Islet of Langerhans (tissue), 1 donor: ENCODE measurements around the gene CALML6.

Source experiments
- FAIRE-seq: peaks from one replicate; lab custom pipeline; 2011; peaks lifted over from hg19 to GRCh38; lab: Jason Lieb, UNC

The CALML6 gene

DNA sequence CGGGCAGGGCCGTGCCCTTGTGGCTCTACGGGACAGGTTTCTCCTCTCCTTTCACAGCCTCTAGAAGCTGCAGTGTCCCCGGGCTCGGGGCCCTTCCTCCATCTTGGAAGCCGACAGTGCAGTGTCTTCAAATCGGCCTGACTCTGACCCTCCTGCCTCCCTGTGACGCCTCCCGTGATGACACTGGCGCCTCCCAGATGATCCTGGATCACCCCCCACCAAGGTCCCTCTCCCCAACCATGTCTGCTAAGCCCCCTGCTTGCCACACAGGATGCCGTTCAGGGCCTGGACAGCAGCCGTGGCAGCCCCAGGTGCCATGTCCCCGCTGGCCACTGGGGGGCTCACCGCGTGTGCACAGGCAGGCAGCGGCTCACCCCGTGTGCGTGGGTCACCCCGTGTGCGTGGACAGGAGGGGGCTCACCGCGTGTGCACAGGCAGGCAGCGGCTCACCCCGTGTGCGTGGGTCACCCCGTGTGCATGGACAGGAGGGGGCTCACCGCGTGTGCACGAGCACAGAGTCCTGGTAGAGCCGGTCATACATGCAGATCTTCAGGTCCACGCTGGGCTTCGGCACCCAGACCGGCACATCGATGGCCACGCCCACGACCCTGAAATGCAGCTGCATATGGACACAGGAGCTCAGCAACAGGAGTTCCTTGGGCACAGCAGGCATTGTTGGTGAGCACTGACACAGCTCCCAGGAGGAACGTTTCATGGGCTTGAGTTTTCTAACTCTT lies 28.9 kb downstream of the CALML6 start:
- no peak for FAIRE-seq

- no peak for FAIRE-seq
These were observed 30.8 kb downstream of the CALML6 start for GRCh38 chr1:1945782-1946393.

DNA sequence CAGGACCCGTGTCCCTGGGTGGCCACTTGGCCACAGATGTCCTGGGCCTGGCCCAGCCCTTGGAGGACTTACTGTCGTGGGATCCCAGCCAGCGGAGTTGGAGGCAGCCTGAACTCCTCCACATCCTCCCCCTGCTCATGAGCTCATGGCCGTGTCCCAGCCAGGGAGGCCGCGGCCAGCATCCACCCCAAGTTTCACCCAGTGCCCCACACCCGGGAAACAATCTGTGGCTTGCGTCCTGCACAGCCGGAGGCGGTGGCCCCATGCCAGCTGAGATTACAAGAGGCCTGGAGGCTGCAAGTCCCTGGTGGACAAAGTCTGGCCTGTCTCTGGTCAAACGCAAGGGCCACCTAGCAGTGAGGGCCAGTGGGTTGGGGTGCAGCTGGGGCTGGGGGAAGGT lies 31.5 kb downstream of the CALML6 start:
- no peak for FAIRE-seq

DNA sequence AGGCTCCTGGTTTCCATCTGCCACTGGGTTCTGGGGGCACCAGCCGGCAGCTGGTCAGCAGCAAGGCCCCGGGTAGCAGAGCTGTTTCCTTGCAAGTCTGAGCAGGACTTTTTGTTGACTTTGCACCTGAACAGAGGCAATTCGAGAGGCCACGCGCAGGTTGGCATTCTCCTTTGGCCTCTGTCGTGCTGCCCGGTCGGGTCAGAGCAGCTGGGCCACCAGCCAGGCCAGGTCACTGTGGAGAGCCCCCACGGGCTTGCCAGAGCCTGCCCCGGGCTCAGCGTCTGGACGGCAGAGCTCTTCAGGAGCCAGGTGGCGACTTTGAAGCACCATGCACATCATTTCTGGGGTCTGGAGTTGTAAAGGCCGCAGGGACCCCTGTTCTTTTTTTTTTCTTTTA lies 32.4 kb downstream of the CALML6 start:
- no peak for FAIRE-seq

- no peak for FAIRE-seq
These were observed 33.7 kb downstream of the CALML6 start for GRCh38 chr1:1948783-1949182.

- no peak for FAIRE-seq
These were observed 35.9 kb downstream of the CALML6 start for GRCh38 chr1:1950940-1951339.

DNA sequence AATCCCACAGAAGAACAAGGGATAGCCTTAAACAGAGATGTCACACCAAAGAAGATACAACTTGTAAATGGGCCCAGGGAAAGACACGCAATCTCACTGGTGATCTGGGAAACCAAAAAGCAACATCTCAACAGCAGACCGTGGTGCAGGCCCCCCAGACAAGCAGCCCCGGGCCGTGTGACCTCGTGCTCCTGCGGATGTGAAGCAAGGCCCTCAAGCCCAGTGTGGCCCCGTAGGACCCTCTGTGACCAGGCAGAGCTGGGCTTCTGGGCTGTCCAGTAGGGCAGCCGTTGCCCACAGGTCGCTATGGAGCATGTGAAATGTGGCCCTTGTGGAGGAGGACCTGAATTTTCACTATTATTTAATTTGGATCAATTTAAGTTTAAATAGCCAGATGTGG lies 39.0 kb downstream of the CALML6 start:
- no peak for FAIRE-seq

DNA sequence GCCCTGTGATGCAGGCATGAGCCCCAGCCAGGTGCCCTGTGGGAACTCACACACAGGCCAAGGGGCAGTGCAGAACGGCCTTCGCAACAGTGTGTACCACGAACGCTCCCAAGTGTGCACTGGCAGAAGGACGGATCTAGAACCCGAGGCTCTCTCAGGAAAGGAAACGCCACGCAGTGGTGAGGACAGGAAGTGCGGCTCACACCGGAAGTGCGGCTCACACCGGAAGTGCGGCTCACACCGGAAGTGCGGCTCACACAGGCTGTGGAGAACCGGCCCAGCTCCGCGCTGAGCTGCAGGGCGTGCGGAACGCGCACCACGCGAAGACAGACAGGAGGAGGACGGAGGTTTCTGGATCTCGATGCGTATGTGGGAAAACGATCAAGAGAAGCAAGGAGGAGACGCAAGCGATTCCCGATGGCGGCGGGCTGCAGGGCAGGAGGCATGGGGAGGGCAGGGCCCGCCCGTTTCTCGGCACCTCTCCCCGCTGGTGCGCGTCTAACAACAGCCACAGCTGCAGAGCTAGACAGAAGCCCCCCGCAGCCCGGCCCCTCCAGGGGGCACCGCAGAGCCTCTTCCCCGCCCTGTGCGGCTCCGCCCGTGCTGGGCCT lies 39.9 kb downstream of the CALML6 start:
- no peak for FAIRE-seq

DNA sequence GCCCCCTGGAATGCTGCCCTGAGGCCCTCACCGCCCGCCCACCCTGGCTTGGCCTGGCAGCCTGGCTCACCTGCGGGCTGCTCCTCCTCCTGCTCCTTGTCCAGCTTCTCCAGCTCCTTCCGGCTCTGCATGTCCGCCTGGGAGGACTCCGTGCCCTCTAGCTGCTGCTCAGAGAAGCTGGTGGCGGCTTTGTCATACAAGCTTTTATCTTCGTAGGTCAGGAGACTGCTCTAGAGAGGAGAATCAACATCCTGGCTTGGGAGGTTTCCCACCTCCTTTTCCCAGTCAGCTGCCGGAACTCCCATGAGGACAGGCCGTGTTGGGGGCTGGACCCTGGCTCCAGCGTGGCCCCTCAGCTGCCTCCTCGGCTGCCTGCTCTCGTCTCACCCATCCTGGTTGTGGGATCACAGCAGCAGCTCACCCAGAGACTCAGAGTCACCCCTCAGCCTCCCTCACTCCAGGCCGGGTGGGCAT lies 40.6 kb downstream of the CALML6 start:
- no peak for FAIRE-seq

- no peak for FAIRE-seq
These were observed 41.0 kb downstream of the CALML6 start for GRCh38 chr1:1956101-1956500.

- no peak for FAIRE-seq
These were observed 41.8 kb downstream of the CALML6 start for GRCh38 chr1:1956586-1957532.

- FAIRE-seq = no peak
These were observed 42.5 kb downstream of the CALML6 start for GRCh38 chr1:1957533-1957961.

DNA sequence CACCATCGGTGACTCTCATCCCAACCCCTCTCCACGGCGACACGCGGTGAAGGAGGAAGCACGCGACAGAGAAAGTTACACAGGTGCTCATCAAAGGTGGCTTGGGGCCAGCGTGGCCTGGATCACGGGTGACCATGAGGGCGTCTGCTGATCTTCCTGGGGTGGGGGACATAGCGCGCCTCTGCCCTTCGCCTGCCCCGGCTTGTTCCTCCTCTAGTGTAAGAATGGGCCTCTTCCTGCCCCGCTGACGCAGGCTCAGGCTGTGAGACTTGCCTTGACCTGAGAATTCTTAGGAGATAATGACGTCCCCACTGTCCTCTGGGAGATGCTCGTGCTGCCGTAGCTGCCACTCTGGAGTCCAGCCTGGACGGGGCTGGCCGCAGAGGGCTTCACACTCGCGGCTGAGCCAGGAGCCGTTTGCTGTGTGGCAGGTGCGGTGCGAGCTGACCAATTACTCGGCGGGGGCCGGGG lies 43.0 kb downstream of the CALML6 start:
- FAIRE-seq = no peak

GRCh38 chr1:1959459-1959839 lies 44.4 kb downstream of the CALML6 start:
- FAIRE-seq = no peak

GRCh38 chr1:1959840-1960479 lies 44.9 kb downstream of the CALML6 start:
- FAIRE-seq = no peak

DNA sequence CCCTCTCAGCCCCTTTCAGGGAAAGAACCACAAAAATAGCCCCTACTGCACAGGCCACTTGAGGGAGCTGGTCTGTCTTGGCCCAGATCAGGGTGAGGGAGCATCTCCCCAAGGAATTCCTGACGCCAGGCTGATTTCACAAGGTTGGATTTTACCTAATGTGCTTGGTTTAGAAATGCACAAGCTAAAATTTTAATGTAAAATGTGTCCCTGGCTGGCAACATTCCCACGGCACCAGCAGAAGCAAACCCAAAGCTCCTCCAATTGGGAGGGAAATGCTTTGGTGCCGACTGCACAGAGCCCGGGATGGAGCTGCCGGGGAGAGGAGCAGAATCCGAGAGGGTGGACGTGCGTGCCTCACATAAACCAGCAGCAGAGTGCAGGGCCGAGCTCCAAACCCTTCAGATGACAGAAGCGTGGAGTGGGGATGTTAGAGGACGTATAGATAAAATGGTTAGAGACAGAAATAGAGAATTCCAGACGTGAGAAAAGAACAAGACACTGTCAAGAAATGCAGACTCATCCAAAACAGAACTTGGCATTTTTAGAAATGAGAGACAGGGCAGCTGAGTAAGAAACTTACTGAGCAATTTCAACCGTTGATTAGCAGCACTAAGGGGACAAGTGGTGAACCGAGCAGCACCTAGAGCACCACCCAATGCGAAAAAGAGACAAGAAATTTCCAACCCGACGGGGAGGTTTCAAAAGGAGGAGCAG lies 45.6 kb downstream of the CALML6 start:
- FAIRE-seq = no peak

DNA sequence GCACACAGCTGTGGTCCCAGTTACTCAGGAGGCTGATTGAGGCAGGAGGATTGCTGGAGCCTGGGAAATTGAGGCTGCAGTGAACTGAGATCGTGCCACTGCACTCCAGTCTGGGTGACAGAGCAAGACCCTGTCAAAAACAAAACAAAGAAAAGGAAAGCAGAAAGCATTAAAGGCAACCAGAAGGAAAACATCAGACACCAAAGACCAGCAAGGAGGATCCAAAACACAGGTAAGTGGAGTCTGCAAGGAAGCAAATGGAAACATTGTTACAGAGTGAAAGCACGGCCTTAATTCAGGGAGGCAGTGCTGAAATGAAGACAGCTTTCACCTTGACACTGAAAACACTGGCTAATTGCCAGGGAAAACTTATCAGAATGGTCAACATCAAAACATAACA lies 47.7 kb downstream of the CALML6 start:
- FAIRE-seq = no peak

- FAIRE-seq = no peak
These were observed 48.5 kb downstream of the CALML6 start for GRCh38 chr1:1963570-1963969.

GRCh38 chr1:1964811-1965210 lies 49.8 kb downstream of the CALML6 start:
- FAIRE-seq = no peak

DNA sequence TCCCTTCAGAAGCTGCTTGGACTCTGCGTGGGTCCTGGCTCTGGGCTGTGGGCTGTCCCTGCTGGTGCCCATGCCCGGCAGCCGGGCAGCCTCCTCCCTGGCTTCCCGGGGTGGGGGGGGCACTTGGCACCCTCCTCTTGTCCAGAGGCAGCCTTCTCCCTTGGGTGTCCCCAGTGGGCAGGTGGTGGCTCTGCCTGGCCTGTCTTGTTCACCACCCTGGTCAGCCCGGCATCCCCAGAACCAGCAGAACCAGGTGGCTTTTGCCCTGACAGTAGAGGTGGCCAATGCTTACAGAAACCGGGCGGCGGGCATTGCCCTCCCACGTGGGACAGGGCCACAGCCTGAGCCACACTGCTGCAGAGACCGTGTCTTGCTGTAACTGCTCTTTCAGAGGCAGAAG lies 50.5 kb downstream of the CALML6 start:
- FAIRE-seq = no peak

DNA sequence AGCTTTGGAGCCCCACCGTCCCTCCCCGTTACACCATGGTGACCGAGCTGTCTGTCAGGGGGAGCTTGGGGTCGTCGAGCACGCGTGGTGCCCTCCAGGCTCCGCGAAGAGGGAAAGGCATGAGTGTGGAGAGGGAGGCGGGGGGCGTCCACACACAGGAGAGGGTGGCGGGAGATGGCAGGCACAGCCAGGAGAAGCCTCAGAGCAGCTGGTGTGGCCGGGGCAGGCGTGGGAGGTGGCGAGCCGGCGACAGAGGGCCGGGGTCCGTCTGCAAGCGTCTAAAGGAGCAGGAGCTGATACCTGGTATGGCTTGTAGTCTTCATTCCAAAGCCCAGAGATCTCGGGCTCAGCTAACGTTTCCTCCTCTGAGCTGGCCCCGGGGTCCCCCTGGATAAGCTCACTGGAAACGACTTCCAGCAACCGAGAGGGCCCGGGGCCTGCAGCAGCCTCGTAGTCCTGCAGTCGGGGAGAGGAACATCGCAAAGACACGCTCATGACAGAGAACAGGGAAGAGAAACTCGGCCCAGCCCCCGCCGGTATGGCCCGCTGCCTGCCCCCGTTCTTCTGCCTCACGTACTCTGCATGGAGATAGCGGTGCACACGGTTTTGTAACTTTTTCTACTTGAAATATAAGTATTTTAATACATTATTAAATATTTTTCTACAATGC lies 51.1 kb downstream of the CALML6 start:
- FAIRE-seq = no peak
